ENCODE results near the gene BRD4. TPM values are rescaled to one million over a fixed set of nuclear protein-coding genes. Genes with fewer than 3 reads are reported as not detected.

Gene BRD4
- total and polyA plus RNA-seq, 2 experiments from 2014 or later, result 63.8 to 115 TPM

- H3K4me1 ChIP-seq (ENCODE audit: insufficient read depth), result peaks cover 6% of the 10 kb centered on the region
- peaks cover 10% of the 10 kb centered on the region for H3F3A ChIP-seq (replicated peaks; ENCODE audit: low read depth)
- no peak overlapping the region for H2AFZ ChIP-seq
- peaks cover 41% of the 10 kb centered on the region for H4K20me1 ChIP-seq (replicated peaks; ENCODE audit: insufficient read depth)
- no peaks in the 10 kb centered on the region for H3K9me2 ChIP-seq (ENCODE audit: insufficient read depth)
- TF ChIP-seq ETS1 (IDR thresholded peaks at IDR 0.05) (no peak), ZNF114 (CRISPR knock-in tag; IDR thresholded peaks at IDR 0.05) (no peak), ZNF331 (CRISPR knock-in tag; IDR thresholded peaks at IDR 0.05; ENCODE audit: low read depth) (no peak), EZH2 (IDR thresholded peaks at IDR 0.05; ENCODE audit: low read depth, unreplicated experiment) (no peak), EZH2phosphoT487 (IDR thresholded peaks at IDR 0.05; ENCODE audit: unreplicated experiment) (no peak)
- peaks cover 76% of the 10 kb centered on the region for H3K36me3 Mint-ChIP-seq (ENCODE audit: low read depth)
- H3K27me3 ChIP-seq (ENCODE audit: insufficient read depth), result no peaks in the 10 kb centered on the region
- H3K9me3 Mint-ChIP-seq, result peaks cover 2% of the 10 kb centered on the region; the same call in 2 of the 3 replicates
- no peak overlapping the region for H3K27ac ChIP-seq (ENCODE audit: low read depth)
- peaks cover 16% of the 10 kb centered on the region for H3K27me3 Mint-ChIP-seq (ENCODE audit: insufficient read depth, low read depth, poor library complexity)
- no peak overlapping the region for H3K4me3 ChIP-seq
- H3K79me2 ChIP-seq (replicated peaks; ENCODE audit: insufficient read depth), result peaks cover 33% of the 10 kb centered on the region
- peaks cover 40% of the 10 kb centered on the region for H3K36me3 ChIP-seq (ENCODE audit: insufficient read depth)
- no peak overlapping the region for H3K4me3 Mint-ChIP-seq
- no peak for ATAC-seq
- H3K4me2 ChIP-seq, result no peak overlapping the region
- H3K4me1 Mint-ChIP-seq, result peaks cover 18% of the 10 kb centered on the region
- no peak overlapping the region for H3K27ac Mint-ChIP-seq
- DNase-seq (ENCODE audit: low spot score), result no peak
Measured at GRCh38 chr19:15254547-15254946, 77.8 kb downstream of the BRD4 start.

- Histone ChIP-seq H3F3A (replicated peaks; ENCODE audit: low read depth) (peaks cover 10% of the 10 kb centered on the region), H3K27me3 (ENCODE audit: insufficient read depth) (no peaks in the 10 kb centered on the region), H3K9me2 (ENCODE audit: insufficient read depth) (no peaks in the 10 kb centered on the region), H3K36me3 (ENCODE audit: insufficient read depth) (peaks cover 35% of the 10 kb centered on the region), H3K4me3 (no peak overlapping the region), H3K4me2 (no peak overlapping the region), H3K4me1 (ENCODE audit: insufficient read depth) (peaks cover 6% of the 10 kb centered on the region), H2AFZ (no peak overlapping the region), H4K20me1 (replicated peaks; ENCODE audit: insufficient read depth) (peaks cover 34% of the 10 kb centered on the region), H3K27ac (ENCODE audit: low read depth) (no peak overlapping the region), H3K79me2 (replicated peaks; ENCODE audit: insufficient read depth) (peaks cover 31% of the 10 kb centered on the region)
- Mint-ChIP-seq H3K4me1 (peaks cover 18% of the 10 kb centered on the region), H3K27me3 (ENCODE audit: insufficient read depth, low read depth, poor library complexity) (peaks cover 13% of the 10 kb centered on the region), H3K36me3 (ENCODE audit: low read depth) (peaks cover 73% of the 10 kb centered on the region), H3K9me3 (peaks cover 2% of the 10 kb centered on the region; the same call in 2 of the 3 replicates), H3K4me3 (no peak overlapping the region; the same call in 2 of the 3 replicates), H3K27ac (no peak overlapping the region)
- ATAC-seq (no peak), DNase-seq (ENCODE audit: low spot score) (no peak)
- no peak for TF ChIP-seq CREB1 (CRISPR knock-in tag; IDR thresholded peaks at IDR 0.05; ENCODE audit: low read depth)
- TF ChIP-seq POLR2AphosphoS5 (IDR thresholded peaks at IDR 0.05; ENCODE audit: low read depth), result no peak
- TF ChIP-seq REST (IDR thresholded peaks at IDR 0.05; ENCODE audit: unreplicated experiment), result no peak
- TF ChIP-seq EZH2 (IDR thresholded peaks at IDR 0.05; ENCODE audit: low read depth, unreplicated experiment), result no peak
- no peak for TF ChIP-seq ZNF114 (CRISPR knock-in tag; IDR thresholded peaks at IDR 0.05)
- no peak for TF ChIP-seq ZNF462 (CRISPR knock-in tag; IDR thresholded peaks at IDR 0.05)
Measured at GRCh38 chr19:15253513-15253912, 78.8 kb downstream of the BRD4 start.
